ENCODE results near the gene ENG. TPM values are rescaled to one million over a fixed set of nuclear protein-coding genes. Genes with fewer than 3 reads are reported as not detected.
"Not testable (repeated sequence)": the region's sequence is repeated elsewhere in the genome, so short reads cannot be mapped to it uniquely, and the experiment has no call there.

The ENG gene
- total and polyA plus RNA-seq, 12 donors, result 76.8 to 310 (median 142) TPM

GRCh38 chr9:127870887-127871286 is 16.4 kb upstream of the ENG start:
- no peak overlapping the region for H3K4me3 ChIP-seq
- DNase-seq, result no peak
- TF ChIP-seq CTCF (IDR thresholded peaks at IDR 0.05), result no peak
- H3K27me3 ChIP-seq, result no peaks in the 10 kb centered on the region
- intact Hi-C loops (cut with DNase I), result loop anchor here (1.0 to 10.0 kb wide), 14 partner anchors 44 to 279 kb away; partner anchors contain the start of genes TOR2A (in 5 of the 10), CDK9 (in 4 of the 10), FPGS (in 2 of the 10) and ST6GALNAC4 (in 2 of the 10)
- no peak overlapping the region for H3K27ac ChIP-seq
- 80 to 90% methylated on average over 12 of the region's 12 CpGs for WGBS, 2 donors
- peaks cover 0 to 64% (median 28%) of the 10 kb centered on the region in 9 donors for H3K36me3 ChIP-seq
- peaks cover 10 to 75% (median 46%) of the 10 kb centered on the region in 9 donors for H3K4me1 ChIP-seq
- no peak for ATAC-seq
- H3K9me3 ChIP-seq, result no peaks in the 10 kb centered on the region

- H3K9me3 ChIP-seq, H3K4me3 ChIP-seq, H3K27me3 ChIP-seq, DNase-seq, ATAC-seq: not testable (repeated sequence)
- H3K36me3 ChIP-seq, result peaks cover 0 to 64% (median 28%) of the 10 kb centered on the region in 9 donors
- H3K4me1 ChIP-seq, result peaks cover 9 to 69% (median 46%) of the 10 kb centered on the region in 9 donors
- 64 to 78% methylated on average over 8 to 9 of the region's 9 CpGs for WGBS, 2 donors
- peak in 3 of 9 donors; percentile 14 to 43 (median 28) for TF ChIP-seq CTCF (IDR thresholded peaks at IDR 0.05)
- intact Hi-C loops (cut with DNase I), result loop anchor here (1.0 to 10.0 kb wide), 14 partner anchors 43 to 278 kb away; partner anchors contain the start of genes TOR2A (in 5 of the 10), CDK9 (in 4 of the 10), FPGS (in 2 of the 10) and ST6GALNAC4 (in 2 of the 10)
- peak overlapping the region in 2 of 10 donors; percentile 66 to 92 for H3K27ac ChIP-seq
Observed at GRCh38 chr9:127870153-127870491, 15.7 kb upstream of the ENG start.

GRCh38 chr9:127869310-127870152 is 15.1 kb upstream of the ENG start:
- DNase-seq, result peak; percentile 91 to 94
- no peaks in the 10 kb centered on the region for H3K9me3 ChIP-seq
- H3K4me3 ChIP-seq, result no peak overlapping the region
- peak; percentile 43 to 85 (median 78) for ATAC-seq
- H3K36me3 ChIP-seq, result peaks cover 0 to 64% (median 28%) of the 10 kb centered on the region in 9 donors
- H3K27ac ChIP-seq, result peak overlapping the region in 9 of 10 donors; percentile 7 to 92 (median 47)
- no peaks in the 10 kb centered on the region for H3K27me3 ChIP-seq
- TF ChIP-seq CTCF (IDR thresholded peaks at IDR 0.05), result peak; percentile 85 to 92 (median 89)
- intact Hi-C loops (cut with DNase I), result loop anchor here (1.0 to 10.0 kb wide), 15 partner anchors 42 to 277 kb away; partner anchors contain the start of genes CDK9 (in 7 of the 10), TOR2A (in 6 of the 10), FPGS (in 2 of the 10) and ST6GALNAC4 (in 2 of the 10)
- WGBS, 2 donors, result 57 to 65% methylated on average over 18 of the region's 18 CpGs
- peaks cover 9 to 64% (median 42%) of the 10 kb centered on the region in 9 donors for H3K4me1 ChIP-seq

GRCh38 chr9:127868278-127868902 is 13.9 kb upstream of the ENG start:
- TF ChIP-seq CTCF (IDR thresholded peaks at IDR 0.05), result no peak
- Histone ChIP-seq H3K4me3 (no peak overlapping the region), H3K9me3 (no peaks in the 10 kb centered on the region), H3K36me3 (peaks cover 0 to 64% (median 28%) of the 10 kb centered on the region in 9 donors), H3K4me1 (peaks cover 5 to 62% (median 35%) of the 10 kb centered on the region in 9 donors), H3K27ac (peak overlapping the region; percentile 36 to 92 (median 83)), H3K27me3 (no peaks in the 10 kb centered on the region)
- intact Hi-C loops (cut with DNase I), result loop anchor here in 3 of 10 donors (2.0 to 5.0 kb wide), 4 partner anchors 41 to 276 kb away; partner anchors contain the start of genes CDK9 (in 3 of the 3) and TOR2A (in 1 of the 3)
- 88 to 90% methylated on average over 18 of the region's 18 CpGs for WGBS, 2 donors
- no peak for ATAC-seq
- no peak for DNase-seq
